Activated CD8-positive, alpha-beta memory T cell treated with anti-CD3 and anti-CD28 coated beads, Interleukin-2, amount 50 U/mL, for 4 hours (primary cell): Measurements from ENCODE around the gene CERS5.
A peak's percentile ranks its signal among the peaks of the same experiment; 100 is the strongest.
"Not testable (repeated sequence)": the region's sequence is repeated elsewhere in the genome, so short reads cannot be mapped to it uniquely, and the experiment has no call there.

ENCODE experiments used
- DNase-seq: peaks from one replicate; pipeline ENCODE4 v3.0.0-alpha.2; 2020

Gene CERS5

DNA sequence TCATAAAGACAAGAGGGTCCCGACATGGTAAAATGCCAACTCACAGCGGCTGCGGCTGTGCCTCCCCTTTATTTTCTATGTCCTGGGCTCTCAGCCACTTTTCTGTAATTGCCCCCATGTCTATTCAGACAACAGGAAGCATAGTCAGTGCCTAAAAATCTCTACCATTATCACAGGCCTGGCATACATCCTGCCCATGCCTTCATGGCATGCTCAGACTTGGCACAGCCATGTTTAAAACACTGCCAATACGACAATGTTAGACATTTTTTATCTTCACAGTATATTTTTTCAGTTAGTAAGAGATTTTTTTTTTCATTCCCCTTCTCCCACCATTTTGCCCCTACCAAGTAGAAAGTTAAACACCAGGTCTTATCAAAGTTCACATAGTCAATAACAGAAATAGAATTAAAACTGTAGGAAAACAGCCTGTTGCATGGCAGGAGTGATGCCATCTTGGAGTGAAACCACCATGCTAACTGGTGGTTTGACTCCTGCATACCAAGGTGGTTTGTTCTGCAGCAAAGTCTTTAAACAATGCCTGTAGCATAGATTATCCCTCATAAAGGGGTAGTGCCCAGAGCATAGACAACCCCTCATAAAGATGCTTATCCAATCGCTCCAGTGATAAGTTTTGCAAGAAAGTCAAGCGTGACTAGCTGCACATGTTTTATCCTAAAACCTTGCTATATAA lies 18.9 kb upstream of the CERS5 start:
- DNase-seq = no peak

- DNase-seq = no peak
Measured at GRCh38 chr12:50185301-50185895, 18.2 kb upstream of the CERS5 start.

GRCh38 chr12:50184261-50184660 lies 17.1 kb upstream of the CERS5 start:
- DNase-seq = no peak

DNA sequence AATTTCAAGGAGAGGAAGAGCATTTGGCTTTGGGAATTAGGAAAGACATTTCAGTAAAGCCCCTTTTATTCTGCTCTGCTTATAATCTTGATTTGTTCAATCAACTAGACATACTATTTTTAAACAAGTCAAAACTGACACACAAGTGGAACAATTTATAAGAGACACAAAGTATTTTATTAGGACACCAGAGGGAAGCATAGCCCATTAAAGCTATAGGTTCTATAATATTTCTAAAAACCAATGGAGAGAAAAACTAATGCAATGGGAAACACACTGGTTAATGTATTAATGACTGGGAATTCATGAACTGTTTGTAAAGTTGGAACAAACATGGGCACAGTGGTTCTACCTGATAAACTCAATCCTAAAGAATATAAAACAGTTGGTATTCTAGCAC lies 15.3 kb upstream of the CERS5 start:
- DNase-seq = no peak

DNA sequence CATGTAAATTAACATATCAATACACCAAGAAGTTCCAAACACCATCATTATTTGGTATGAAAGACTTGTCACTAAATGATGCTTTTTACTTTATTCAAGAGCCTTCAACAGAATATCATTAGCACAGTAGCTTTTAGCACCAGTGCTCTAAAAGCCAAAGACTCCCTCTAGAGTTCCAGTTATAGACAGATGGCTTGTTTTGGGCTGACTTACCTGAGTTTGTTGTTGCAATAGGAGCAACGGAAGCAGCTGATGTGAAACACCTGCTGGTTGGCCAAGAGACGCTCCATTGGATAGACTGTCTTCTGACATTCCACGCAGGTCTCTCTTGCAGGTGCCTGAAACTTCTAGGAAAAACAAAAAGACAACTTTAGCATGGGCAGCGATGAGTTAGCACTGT lies 14.5 kb upstream of the CERS5 start:
- DNase-seq = no peak

DNA sequence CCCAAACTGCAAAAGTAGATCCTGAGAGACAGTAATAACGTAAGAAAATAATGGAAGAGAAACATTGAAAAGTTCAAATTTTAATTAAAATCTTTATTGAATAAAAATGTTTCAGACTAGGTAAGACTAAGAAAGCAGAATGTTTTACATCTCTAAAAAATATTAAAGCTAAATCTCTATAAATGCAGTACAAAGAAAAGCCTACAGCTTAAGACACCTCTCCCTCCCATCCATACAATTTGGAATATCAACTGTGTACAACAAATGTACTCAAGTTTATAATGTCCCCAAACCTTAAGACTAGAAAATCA lies 8.5 kb upstream of the CERS5 start:
- DNase-seq = no peak

GRCh38 chr12:50174971-50175715 lies 8.0 kb upstream of the CERS5 start:
- DNase-seq = no peak

DNA sequence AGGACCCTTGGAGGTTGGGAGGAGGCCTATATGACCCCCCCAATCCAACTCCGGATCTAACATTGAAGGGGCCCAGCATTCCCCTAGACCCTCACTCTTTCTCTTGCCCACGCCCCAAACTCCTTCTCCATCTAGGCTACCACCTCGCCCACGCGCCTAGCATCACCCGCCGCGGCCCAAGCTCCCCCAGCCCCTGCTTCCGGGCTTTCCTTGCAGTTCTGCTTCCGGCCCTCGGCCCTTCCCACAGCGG lies 445 bp downstream of the CERS5 start:
- DNase-seq = peak; percentile 49

DNA sequence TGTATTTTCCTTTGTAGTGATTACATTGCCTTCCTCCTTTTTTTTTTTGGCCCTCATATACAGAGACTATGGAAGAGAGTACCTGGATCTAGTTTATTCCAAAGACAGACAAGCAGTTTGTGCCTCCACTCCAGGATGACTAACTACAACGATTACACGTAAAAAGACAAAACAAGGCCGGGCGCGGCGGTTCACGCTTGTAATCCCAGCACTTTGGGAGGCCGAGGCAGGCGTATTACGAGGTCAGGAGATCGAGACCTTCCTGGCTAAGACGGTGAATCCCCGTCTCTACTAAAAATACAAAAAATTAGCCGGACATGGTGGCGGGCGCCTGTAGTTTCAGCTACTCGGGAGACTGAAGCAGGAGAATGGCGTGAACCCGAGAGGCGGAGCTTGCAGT lies 2.2 kb downstream of the CERS5 start:
- DNase-seq = no peak

DNA sequence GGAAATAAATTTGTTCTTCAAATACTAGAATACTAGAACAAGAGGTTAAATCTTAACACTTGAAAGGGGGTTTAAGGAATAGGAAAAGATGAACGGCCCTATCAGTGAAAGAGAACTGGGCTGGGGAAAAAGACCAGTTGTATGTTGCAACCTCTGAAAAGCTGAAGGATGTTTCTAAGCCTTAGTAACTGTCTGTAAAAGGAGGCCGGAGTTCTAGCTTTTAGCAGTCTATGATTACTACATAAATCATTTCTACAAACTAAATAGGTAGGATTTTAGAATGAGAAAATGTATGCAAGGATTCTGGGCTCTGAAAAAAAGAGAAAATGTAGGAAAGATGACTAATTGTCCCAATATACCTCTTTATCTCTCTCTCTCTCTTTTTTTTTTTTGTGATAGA lies 4.9 kb downstream of the CERS5 start:
- DNase-seq = no peak

GRCh38 chr12:50160643-50161042 lies 6.5 kb downstream of the CERS5 start:
- DNase-seq = no peak

DNA sequence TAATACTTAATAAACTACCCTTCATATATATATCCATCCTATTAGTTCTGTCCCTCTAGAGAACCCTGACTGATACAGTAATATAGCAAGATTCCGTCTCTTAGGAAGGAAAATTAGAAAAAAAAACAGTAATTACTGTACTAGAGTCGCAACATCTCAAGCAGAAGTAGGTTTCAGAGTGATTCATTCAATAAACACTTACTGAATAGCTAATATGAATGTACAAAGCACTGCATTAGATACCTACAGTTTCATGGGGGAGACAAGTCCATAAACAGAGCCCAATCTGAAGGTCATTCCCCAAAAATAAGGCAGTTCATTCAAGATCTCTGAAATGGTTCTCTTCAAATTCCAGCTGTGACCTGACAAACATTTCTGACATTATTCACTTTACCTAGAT lies 9.9 kb downstream of the CERS5 start:
- no peak for DNase-seq

DNA sequence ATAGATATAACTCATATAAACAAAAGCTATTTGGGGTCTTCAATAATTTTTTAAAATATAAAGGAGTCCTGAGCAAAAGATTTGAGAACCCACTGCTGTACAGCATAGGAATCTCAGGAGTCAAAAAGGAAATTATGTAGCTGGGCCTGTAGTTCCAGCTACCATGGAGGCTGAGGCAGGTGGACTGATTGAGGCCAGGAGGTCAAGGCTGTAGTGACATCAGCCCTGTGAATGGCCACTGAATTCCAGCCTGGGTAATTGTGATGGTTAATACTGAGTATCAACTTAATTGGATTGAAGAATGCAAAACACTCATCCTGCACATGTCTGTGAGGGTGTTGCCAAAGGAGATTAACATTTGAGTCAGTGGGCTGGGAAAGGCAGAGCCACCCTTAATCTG lies 10.5 kb downstream of the CERS5 start:
- no peak for DNase-seq

DNA sequence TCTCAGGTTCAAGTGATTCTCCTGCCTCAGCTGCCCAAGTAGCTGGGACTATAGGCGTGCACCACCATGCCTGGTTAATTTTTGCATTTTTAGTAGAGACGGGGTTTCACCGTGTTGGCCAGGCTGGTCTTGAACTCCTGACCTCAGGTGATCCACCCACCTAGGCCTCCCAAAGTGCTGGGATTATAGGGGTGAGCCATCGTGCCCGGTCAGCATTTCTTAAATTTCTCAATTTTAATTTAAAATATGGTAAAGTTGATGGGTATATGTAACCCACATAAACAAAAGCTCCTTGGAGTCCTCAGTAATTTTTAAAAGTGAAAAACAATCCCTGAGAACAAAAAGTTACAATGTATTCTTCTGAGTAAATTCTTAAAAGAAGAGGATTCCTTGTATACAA lies 12.2 kb downstream of the CERS5 start:
- not testable (repeated sequence) for DNase-seq

DNA sequence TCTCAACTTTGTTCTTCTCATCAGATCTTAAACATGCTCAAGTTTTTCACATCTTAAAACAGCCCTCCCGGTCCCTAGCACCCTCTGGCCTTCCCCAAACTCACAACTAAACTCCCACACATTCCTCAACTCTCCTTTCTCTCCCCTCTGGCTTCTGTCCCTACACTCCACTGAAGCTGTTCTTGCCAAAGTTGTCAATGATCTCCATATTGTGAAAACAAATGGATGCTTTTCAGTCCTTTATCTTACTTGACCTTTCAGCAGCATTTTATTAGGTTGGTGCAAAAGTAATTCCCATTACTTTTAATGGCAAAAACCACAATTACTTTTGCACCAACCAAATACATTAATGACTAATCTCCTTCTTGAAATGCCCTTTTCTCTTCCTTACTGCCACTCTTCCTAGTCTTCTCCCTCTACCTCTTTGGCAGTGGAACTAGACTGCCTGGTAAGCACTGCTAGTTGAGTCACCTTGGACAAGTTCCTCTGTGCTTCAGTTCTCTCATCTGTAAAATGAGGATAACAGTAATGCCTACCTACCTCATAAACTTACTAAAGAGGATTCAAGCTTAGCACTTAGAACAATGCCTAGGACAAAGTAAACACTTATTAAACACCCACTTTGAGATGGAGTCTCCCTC lies 16.0 kb downstream of the CERS5 start:
- DNase-seq = no peak

DNA sequence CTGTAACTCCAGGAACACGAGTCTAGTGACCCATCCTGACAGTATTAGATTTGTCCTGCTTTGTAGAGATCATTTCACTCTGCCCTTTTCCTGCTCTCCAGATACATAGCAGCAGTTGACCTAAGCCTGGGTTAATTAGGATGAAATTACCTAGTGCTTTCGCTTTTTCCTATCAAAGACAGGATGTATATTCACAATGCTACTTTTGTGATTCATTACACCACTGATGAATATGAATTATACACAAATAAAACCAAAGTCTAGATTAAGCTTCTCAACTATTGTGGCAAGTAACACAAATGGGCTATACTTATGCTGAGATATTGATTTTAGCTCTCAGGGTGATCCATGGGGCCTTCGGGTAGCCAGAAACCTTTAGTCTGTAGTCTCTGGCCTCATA lies 17.9 kb downstream of the CERS5 start:
- DNase-seq = no peak

DNA sequence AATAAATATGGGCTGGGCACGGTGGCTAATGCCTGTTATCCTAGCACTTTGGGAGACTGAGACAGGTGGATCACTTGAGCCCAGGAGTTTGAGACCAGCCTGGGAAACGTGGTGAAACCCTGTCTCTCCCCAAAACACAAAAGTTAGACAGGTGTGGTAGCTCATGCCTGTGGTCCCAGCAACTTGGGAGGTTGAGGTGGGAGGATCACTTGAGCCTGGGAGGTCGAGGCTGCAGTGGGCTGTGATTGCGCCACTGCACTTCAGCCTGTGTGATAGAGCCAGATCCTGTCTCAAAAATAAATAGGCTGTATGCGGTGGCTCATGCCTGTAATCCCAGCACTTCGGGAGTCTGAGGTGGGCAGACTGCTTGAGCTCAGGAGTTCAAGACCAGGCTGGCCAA lies 19.2 kb downstream of the CERS5 start:
- DNase-seq = not testable (repeated sequence)

GRCh38 chr12:50147281-50147680 lies 19.9 kb downstream of the CERS5 start:
- DNase-seq = no peak

- no peak for DNase-seq
Measured at GRCh38 chr12:50145439-50145838, 21.7 kb downstream of the CERS5 start.

GRCh38 chr12:50142993-50143392 lies 24.2 kb downstream of the CERS5 start:
- no peak for DNase-seq

- no peak for DNase-seq
Measured at GRCh38 chr12:50132505-50133135, 34.5 kb downstream of the CERS5 start.

DNA sequence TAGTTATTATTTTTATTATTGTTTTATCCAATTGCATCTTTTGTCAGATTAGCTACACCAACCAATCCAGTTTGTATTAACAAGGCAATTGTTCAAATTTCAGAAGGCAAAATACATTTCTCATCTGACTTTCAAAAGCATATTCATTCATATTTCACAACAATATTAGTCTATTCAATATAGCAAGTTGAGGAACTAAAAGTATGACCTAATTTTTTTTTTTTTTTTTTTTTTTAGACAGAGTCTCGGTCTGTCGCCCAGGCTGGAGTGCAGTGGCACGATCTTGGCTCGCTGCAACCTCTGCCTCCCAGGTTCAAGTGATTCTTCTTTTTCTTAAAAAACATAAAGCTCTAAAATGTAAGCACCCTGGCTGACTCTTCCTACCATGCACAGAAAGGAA lies 37.9 kb downstream of the CERS5 start:
- no peak for DNase-seq

DNA sequence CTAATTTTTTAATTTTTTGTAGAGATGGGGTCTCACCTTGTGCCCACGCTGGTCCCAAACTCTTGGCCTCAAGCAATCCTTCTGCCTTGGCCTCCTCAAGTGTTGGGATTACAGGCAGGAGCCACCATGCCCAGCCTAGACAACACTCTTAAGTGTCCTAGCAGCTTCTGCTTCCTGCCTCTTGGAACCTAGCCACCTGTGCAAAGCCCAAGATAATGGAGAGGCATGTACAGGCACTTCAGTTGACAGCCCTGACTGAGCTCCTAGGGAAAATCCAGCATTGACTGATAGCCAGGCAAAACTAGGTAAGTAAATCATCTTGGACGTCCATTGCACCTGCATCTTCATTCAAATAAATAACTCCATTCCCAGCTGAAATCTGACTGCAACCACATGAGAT lies 39.6 kb downstream of the CERS5 start:
- DNase-seq = no peak

- DNase-seq = no peak
Measured at GRCh38 chr12:50123203-50123602, 44.0 kb downstream of the CERS5 start.
